ENCODE measurements around the gene OXCT1. TPM values are rescaled to one million over a fixed set of nuclear protein-coding genes. Genes with fewer than 3 reads are reported as not detected.

Gene OXCT1
- total and polyA plus RNA-seq, 9 of the 15 experiments (the other 6 are each of a cell fraction or from before 2014, with no cell fraction given): 24.7 to 61.2 (median 41.9) TPM

GRCh38 chr5:41883936-41884335 lies 13.7 kb upstream of the OXCT1 start:
- Histone ChIP-seq H3K27ac (ENCODE audit: extremely low read depth, low read depth, low read length) (0 out of 3 replicates have a peak overlapping the region, but pooled peaks have one; percentile 36), H3K9me1 (ENCODE audit: control insufficient read depth, insufficient read depth, low read length) (no peaks in the 10 kb centered on the region), H2AFZ (ENCODE audit: low read depth, low read length) (peak overlapping the region; percentile 71), H3K4me2 (ENCODE audit: insufficient read depth, low read length) (no peak overlapping the region), H3K79me2 (ENCODE audit: control insufficient read depth, insufficient read depth, low read length) (no peaks in the 10 kb centered on the region), H3K4me1 (replicated peaks in 1 of 2; ENCODE audit: control insufficient read depth in 2 of 2, insufficient read depth in 2 of 2, low read length in 2 of 2) (peaks cover 4 to 16% of the 10 kb centered on the region in 2 experiments; a peak in 3 of 5 replicates), H3K36me3 (ENCODE audit: control insufficient read depth, insufficient read depth, low read length) (no peaks in the 10 kb centered on the region), H3K27me3 (ENCODE audit: control insufficient read depth in 2 of 2, insufficient read depth in 2 of 2, low read length in 2 of 2) (no peaks in the 10 kb centered on the region), H3K9me3 (replicated peaks; ENCODE audit: control insufficient read depth, insufficient read depth, low read depth, low read length) (no peaks in the 10 kb centered on the region), H3K4me3 (no peak overlapping the region), H4K20me1 (replicated peaks; ENCODE audit: control insufficient read depth, insufficient read depth, low read length) (no peaks in the 10 kb centered on the region), H3K9ac (ENCODE audit: insufficient read depth in 1 of 2, low read depth in 2 of 2, low read length in 2 of 2) (no peak overlapping the region; a peak in 1 of 4 replicates)
- ATAC-seq: no peak
- 67% methylated on average over 2 of the region's 2 CpGs for WGBS (ENCODE audit: insufficient coverage, low coverage, missing lambda C conversion rate)
- TF ChIP-seq SAFB2 (IDR thresholded peaks at IDR 0.05; ENCODE audit: borderline replicate concordance, low read depth, low read length, severe bottlenecking) (no peak), ZNF589 (CRISPR knock-in tag; IDR thresholded peaks at IDR 0.05; ENCODE audit: low read depth) (0 out of 2 replicates have a peak, but pooled peaks have one; percentile 12), ZNF695 (CRISPR knock-in tag; IDR thresholded peaks at IDR 0.05) (no peak), HBP1 (CRISPR knock-in tag; IDR thresholded peaks at IDR 0.05) (no peak), ZBTB11 (CRISPR knock-in tag; IDR thresholded peaks at IDR 0.05) (0 out of 6 replicates have a peak, but pooled peaks of 1 of the 3 experiments have one; percentile 5), RREB1 (CRISPR knock-in tag; IDR thresholded peaks at IDR 0.05) (no peak), MCM2 (IDR thresholded peaks at IDR 0.05; ENCODE audit: low read depth) (no peak), SRSF9 (IDR thresholded peaks at IDR 0.05; ENCODE audit: borderline replicate concordance, low read depth, low read length) (no peak), ZNF696 (CRISPR knock-in tag; conservative IDR thresholded peaks at IDR 0.05) (no peak)
- DNase-seq (ENCODE audit: extremely low read depth in 1 of 4, low spot score in 3 of 4): no peak
- intact Hi-C loops (cut with micrococcal nuclease): loop anchor here (2.0 kb wide), 1 partner anchor 21 kb away; the partner anchor contains the start of gene RIMOC1
- ChIA-PET CTCF (ENCODE audit: low intra/inter-chr PET ratio) (no interaction called here), POLR2A (interaction anchor here (0.9 to 5.0 kb wide), 4 partner anchors 9 to 20 kb away, joined by 3 to 25 read pairs (median 10); partner anchors contain the start of gene RIMOC1)
- BruUV-seq (replicated peaks): no TSS peak
- in situ Hi-C loops (cut with MboI): no loop called here
- no peak for FAIRE-seq

Measured in K562 (cell line).